ENCODE measurements around the gene FAM228B. TPM values are rescaled to one million over a fixed set of nuclear protein-coding genes. Genes with fewer than 3 reads are reported as not detected.

The FAM228B gene
- total and polyA plus RNA-seq, 9 of the 15 experiments (the other 6 are each of a cell fraction or from before 2014, with no cell fraction given): 1.1 to 3.7 (median 2.6) TPM

GRCh38 chr2:24110660-24111303, 12.5 kb upstream of the FAM228B start (continued):
- peak; percentile 96 for TF ChIP-seq PRDM10 (IDR thresholded peaks at IDR 0.05; ENCODE audit: partially characterized antibody)

GRCh38 chr2:24111407-24111901, 11.8 kb upstream of the FAM228B start:
- no peaks in the 10 kb centered on the region for H3K9me1 ChIP-seq (ENCODE audit: control insufficient read depth, insufficient read depth, low read length)
- no TSS peak for BruUV-seq (replicated peaks)
- CTCF ChIA-PET (ENCODE audit: low intra/inter-chr PET ratio): no interaction called here
- 9% methylated on average over 2 of the region's 2 CpGs for WGBS (ENCODE audit: insufficient coverage, low coverage, missing lambda C conversion rate)
- peak overlapping the region; percentile 54; the same call in 2 of the 3 replicates for H3K27ac ChIP-seq (ENCODE audit: extremely low read depth, low read depth, low read length)
- no peaks in the 10 kb centered on the region for H4K20me1 ChIP-seq (replicated peaks; ENCODE audit: control insufficient read depth, insufficient read depth, low read length)
- H3K4me2 ChIP-seq (ENCODE audit: insufficient read depth, low read length): peak overlapping the region; percentile 61
- no peaks in the 10 kb centered on the region for H3K79me2 ChIP-seq (ENCODE audit: control insufficient read depth, insufficient read depth, low read length)
- in situ Hi-C loops (cut with MboI) (no loop called here), intact Hi-C loops (cut with micrococcal nuclease) (no loop called here)
- H3K4me1 ChIP-seq (replicated peaks in 1 of 2; ENCODE audit: control insufficient read depth in 2 of 2, insufficient read depth in 2 of 2, low read length in 2 of 2): peaks cover 4 to 14% of the 10 kb centered on the region in 2 experiments; a peak in 3 of 5 replicates
- peak in 2 of 4 experiments; percentile 31 to 38 for DNase-seq (ENCODE audit: extremely low read depth in 1 of 4, low spot score in 3 of 4)
- no peaks in the 10 kb centered on the region for H3K27me3 ChIP-seq (ENCODE audit: control insufficient read depth in 2 of 2, insufficient read depth in 2 of 2, low read length in 2 of 2)
- peak; percentile 69 for FAIRE-seq
- H3K9me3 ChIP-seq (replicated peaks; ENCODE audit: control insufficient read depth, insufficient read depth, low read depth, low read length): 0 out of 2 replicates have a peak, but pooled peaks cover 3% of the 10 kb centered on the region
- POLR2A ChIA-PET: interaction anchor here (0.8 to 2.7 kb wide), 5 partner anchors 9 to 56 kb away, joined by 3 to 25 read pairs (median 3); partner anchors contain the start of genes FAM228B and PFN4
- 0 out of 4 replicates have a peak overlapping the region, but pooled peaks of 1 of the 2 experiments have one; percentile 9 for H3K9ac ChIP-seq (ENCODE audit: insufficient read depth in 1 of 2, low read depth in 2 of 2, low read length in 2 of 2)
- peak; percentile 74 for ATAC-seq
- H3K4me3 ChIP-seq: no peak overlapping the region
- no peaks in the 10 kb centered on the region for H3K36me3 ChIP-seq (ENCODE audit: control insufficient read depth, insufficient read depth, low read length)
- peak overlapping the region; percentile 42 for H2AFZ ChIP-seq (ENCODE audit: low read depth, low read length)
- TF ChIP-seq PBX2 (CRISPR knock-in tag; IDR thresholded peaks at IDR 0.05; ENCODE audit: low read depth) (no peak), PBX2 (tag; conservative IDR thresholded peaks at IDR 0.05; ENCODE audit: low read depth) (0 out of 2 replicates have a peak, but pooled peaks have one; percentile 24), MEIS2 (IDR thresholded peaks at IDR 0.05; ENCODE audit: partially characterized antibody) (peak; percentile 33), RB1 (IDR thresholded peaks at IDR 0.05; ENCODE audit: low read depth) (0 out of 2 replicates have a peak, but pooled peaks have one; percentile 12), HMBOX1 (IDR thresholded peaks at IDR 0.05) (peak; percentile 30; the same call in 1 of the 2 replicates), EHMT2 (IDR thresholded peaks at IDR 0.05) (0 out of 2 replicates have a peak, but pooled peaks have one; percentile 18), MAFG (tag; conservative IDR thresholded peaks at IDR 0.05) (peak; percentile 85), MAFF (IDR thresholded peaks at IDR 0.05; ENCODE audit: low read length) (peak; percentile 70), MAFK (IDR thresholded peaks at IDR 0.05; ENCODE audit: low read length) (peak; percentile 56; the same call in 1 of the 2 replicates), HDAC1 (IDR thresholded peaks at IDR 0.05) (0 out of 4 replicates have a peak, but pooled peaks of 1 of the 2 experiments have one; percentile 12), EP300 (IDR thresholded peaks at IDR 0.05; ENCODE audit: low read length) (peak; percentile 22; the same call in 1 of the 2 replicates), GATAD2B (IDR thresholded peaks at IDR 0.05; ENCODE audit: borderline replicate concordance) (no peak)
